Stimulated activated CD8-positive, alpha-beta memory T cell treated with anti-CD3 and anti-CD28 coated beads, Interleukin-7, amount 100 ng/mL, for 1 hour (primary cell): Measurements from ENCODE around the gene PTPN4.
A peak's percentile ranks its signal among the peaks of the same experiment; 100 is the strongest.
"Not testable (repeated sequence)": the region's sequence is repeated elsewhere in the genome, so short reads cannot be mapped to it uniquely, and the experiment has no call there.

Experiments
- DNase-seq, 2 donors: peaks; one replicate each; pipeline ENCODE4 v3.0.0-alpha.2; 2020; ENCODE audit warnings: low read depth in 2 of 2

PTPN4 gene

DNA sequence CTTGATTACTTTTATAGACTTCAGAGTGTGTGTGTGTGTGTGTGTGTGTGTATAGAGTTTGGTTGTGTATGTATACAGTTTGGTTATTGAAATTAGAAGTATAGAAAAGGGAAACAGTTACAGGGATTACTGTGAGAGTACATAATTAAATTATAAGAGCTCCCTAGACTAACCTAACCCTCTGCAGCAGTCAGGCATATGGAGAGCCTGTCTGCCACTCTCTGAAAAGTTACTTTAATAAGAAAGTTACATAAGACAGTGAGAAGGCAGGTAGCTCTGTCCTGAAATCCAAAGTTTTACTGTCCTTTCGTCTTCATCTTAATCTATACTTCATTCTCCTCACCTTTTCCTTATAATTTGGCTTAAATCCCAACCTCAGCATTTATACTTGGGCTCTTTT, 181.7 kb downstream of the PTPN4 start:
- no peak for DNase-seq

- no peak for DNase-seq
Measured at GRCh38 chr2:119941981-119942513, 182.3 kb downstream of the PTPN4 start.

DNA sequence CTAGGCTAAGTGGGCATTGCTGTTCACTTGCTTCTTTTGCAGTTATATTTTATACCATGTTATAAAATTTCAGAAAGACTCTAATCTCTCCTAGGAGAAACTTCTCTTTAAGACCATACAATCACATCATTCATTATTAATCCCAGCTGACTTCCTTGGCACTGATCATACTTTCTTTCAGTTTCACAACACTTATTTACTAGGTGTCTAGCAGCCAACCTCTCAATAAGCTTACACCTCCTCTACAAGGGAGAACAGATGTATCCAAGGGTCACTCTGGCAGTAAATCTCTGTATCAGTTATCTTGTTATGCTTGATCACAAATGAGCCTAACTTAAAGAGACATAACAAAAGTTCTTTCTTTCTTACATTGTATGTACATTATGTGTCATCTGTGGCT, 183.3 kb downstream of the PTPN4 start:
- no peak for DNase-seq

GRCh38 chr2:119947535-119947934, 187.8 kb downstream of the PTPN4 start:
- no peak for DNase-seq

GRCh38 chr2:119950966-119951365, 191.2 kb downstream of the PTPN4 start:
- no peak for DNase-seq

GRCh38 chr2:119958670-119959268, 199.0 kb downstream of the PTPN4 start:
- no peak for DNase-seq

- DNase-seq = no peak
Measured at GRCh38 chr2:119960821-119961220, 201.1 kb downstream of the PTPN4 start.

GRCh38 chr2:119981896-119982295, 222.2 kb downstream of the PTPN4 start:
- DNase-seq = no peak

DNA sequence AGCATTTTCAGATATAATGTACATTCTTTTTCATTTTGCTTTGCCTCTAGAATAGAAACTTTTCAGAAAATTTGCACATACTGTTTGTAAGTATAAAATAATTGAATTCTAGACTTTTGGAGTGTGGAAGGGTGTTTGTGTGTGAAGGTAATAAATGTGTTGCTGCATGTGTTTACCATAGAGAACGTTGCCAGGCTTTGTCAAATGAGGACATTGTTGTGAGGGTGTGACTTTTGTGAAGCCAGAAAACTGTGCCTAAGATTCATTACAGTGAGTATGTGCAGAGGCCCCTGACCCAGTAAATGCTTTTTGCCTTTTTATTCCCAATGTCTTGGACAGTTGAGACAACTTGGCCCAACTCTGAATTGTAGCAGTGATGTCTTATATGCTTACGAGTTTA, 222.8 kb downstream of the PTPN4 start:
- DNase-seq = no peak

GRCh38 chr2:119983108-119983507, 223.4 kb downstream of the PTPN4 start:
- DNase-seq = no peak

DNA sequence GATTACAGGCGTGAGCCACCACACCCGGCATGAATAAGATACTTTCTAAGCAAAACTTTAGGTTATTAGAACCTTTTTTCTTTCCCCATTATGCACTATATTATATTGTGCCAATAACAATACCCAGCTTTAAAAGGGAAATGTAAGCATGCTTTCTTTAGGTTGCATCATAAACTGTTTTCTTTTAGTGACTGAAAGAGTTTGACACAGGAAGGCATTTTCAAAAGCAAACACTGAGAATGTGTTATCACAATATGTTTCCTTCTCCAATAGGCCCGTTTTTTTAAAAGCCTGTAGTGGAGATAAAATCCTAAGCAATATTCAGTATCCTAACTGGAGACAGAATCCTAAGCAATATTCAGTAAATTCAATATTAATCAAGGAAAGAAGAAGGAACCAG, 236.4 kb downstream of the PTPN4 start:
- DNase-seq = no peak

- DNase-seq = not testable (repeated sequence)
Measured at GRCh38 chr2:119996896-119997891, 237.5 kb downstream of the PTPN4 start.

GRCh38 chr2:120001471-120001870, 241.7 kb downstream of the PTPN4 start:
- DNase-seq = no peak

GRCh38 chr2:120004254-120004653, 244.5 kb downstream of the PTPN4 start:
- DNase-seq = no peak

GRCh38 chr2:120005834-120006521, 246.3 kb downstream of the PTPN4 start:
- DNase-seq = no peak

DNA sequence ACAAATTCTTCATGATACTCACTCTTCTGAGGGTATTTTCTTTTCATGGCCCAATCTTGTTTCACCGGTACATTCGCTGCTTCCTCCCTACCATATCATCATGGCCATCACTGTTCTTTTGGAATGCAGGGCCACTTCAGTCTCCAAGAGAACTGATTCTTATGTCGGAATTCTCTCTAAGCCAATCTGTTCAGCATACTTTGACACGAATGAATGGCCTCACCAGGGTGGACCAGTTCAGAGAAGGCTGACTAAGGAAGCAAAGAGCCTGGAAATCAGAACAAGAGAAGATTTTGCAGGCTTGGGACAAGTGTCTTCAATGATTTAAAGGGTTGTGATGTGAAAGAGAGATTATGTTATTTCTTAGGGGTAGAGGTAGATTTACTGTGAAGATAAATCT, 248.1 kb downstream of the PTPN4 start:
- no peak for DNase-seq

GRCh38 chr2:120012363-120012762, 252.6 kb downstream of the PTPN4 start:
- no peak for DNase-seq

DNA sequence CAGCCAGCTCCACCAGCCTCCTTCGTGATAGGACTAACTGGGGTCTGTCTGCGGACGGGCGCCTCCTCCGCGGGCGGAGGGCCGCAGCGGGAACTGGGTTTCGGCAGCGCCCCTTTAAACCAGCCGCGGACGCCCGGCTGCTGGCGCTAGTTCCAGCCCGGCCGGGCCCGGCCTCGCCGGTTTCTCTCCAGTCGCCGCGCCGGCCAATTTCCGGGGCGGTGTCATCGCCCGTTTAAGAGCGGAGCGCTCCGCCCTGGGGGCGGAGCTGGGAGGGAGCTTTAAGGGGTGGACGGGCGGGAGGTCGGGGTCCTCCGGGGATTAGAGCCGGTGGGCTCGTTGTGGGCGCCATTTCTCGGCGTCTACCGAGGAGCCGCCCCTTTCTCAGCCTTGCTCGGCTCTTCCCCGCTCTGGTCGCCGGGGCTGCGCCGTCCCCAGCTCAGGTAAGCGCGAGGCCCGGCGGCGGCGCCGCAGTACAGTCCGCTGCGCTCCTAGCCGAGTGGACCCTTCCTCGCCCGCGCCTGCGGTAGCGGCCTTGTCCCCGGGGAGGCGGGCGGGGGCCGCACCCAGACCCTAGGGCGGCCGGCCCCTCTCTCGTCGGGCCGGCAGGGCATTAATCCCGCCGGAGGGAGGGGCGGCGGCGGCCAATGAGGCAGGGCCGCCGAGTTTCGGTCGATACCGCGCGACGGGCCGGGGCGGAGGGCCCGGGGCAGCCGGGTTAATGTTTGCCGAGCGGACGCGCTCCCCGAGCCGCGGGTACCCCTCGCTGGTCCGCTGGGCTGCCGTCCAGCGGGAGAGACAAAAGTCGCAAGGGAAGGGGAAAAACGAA, 253.3 kb downstream of the PTPN4 start, which contains the start of gene EPB41L5:
Gene EPB41L5 (plus strand): TSS at position 307 of the 826 bp plus-strand sequence. CDS start 6,008 bp downstream, outside the sequence.
- DNase-seq = peak; percentile 66

DNA sequence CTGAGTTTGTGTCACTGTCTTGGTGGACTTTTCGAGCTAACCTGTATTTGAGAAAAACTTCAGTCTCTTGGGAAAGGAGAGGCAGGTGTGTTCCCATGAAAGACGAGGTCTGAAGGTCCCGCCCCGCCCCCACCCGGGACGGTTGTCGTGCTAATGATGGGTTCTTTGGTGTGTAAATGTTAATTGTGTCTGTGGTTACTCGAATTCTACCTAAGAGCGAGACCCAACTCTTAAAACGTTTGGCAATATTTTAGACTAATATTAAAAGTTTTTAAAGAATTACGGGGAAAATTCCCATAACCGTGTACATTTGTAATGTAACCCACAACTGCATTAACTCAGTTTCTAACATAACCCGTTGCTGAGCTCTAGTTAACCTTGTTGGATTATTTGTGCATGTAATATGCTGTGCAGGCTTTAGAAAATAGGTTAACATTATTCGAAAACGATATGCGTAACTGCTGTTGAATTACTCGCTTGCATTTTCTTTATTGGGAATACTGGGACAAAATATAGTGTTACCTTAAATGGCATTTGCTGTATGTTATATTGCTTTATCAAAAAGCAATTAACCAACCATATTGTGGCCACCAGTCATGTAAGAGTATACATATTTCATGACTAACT, 254.0 kb downstream of the PTPN4 start:
- DNase-seq = no peak

- DNase-seq = no peak
Measured at GRCh38 chr2:120014226-120014980, 254.7 kb downstream of the PTPN4 start.
